NCI-H526 (cell line): Measurements from ENCODE around the gene FBLN5.
A peak's percentile ranks its signal among the peaks of the same experiment; 100 is the strongest.

Experiments used
- DNase-seq, 2 experiments: peaks; one replicate each; lab custom pipeline; 2025; lab: John Stamatoyannopoulos, UW

The FBLN5 gene

GRCh38 chr14:91945751-91946621, 1.5 kb downstream of the FBLN5 start:
- no peak for DNase-seq

- DNase-seq: no peak
Measured at GRCh38 chr14:91942946-91943345, 4.5 kb downstream of the FBLN5 start.

DNA sequence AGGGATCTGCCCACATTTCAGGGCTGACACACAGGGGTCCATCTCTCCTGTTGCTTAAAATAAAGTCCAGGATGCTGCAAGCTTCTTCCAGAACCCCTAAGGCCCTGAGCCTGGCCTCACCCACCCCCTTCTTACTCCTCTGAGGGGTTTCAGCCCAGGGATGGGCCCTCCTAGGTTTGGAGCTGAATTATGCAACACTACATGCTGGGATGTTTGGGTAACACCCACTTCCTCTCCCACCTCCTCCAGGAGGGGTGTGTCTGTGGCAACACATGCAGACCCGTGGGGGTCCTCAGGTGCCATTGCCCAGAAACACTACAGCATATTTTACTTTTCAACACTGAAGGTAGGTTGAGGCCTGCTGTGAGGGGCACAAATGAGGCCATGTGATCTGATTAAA, 5.4 kb downstream of the FBLN5 start:
- DNase-seq: no peak

DNA sequence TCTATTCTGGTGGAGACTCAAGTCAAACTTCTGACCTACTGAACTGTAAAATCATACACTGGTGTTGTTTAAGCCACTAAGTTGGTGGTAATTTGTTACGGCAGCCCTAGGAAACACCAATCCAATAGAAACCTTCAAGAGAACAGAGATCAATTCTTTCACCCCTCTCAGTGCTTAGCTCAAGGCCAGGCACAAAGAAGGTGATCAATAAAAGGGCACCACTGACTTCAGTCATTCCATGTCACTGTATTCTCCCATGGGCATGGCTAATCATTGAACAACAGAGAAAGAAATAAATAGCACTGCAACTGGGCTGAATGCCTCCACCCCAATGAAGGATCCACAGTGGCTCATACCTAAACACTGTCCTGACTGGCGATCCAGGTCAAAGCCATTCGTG, 7.3 kb downstream of the FBLN5 start:
- no peak for DNase-seq

GRCh38 chr14:91935586-91935985, 11.9 kb downstream of the FBLN5 start:
- DNase-seq: no peak

DNA sequence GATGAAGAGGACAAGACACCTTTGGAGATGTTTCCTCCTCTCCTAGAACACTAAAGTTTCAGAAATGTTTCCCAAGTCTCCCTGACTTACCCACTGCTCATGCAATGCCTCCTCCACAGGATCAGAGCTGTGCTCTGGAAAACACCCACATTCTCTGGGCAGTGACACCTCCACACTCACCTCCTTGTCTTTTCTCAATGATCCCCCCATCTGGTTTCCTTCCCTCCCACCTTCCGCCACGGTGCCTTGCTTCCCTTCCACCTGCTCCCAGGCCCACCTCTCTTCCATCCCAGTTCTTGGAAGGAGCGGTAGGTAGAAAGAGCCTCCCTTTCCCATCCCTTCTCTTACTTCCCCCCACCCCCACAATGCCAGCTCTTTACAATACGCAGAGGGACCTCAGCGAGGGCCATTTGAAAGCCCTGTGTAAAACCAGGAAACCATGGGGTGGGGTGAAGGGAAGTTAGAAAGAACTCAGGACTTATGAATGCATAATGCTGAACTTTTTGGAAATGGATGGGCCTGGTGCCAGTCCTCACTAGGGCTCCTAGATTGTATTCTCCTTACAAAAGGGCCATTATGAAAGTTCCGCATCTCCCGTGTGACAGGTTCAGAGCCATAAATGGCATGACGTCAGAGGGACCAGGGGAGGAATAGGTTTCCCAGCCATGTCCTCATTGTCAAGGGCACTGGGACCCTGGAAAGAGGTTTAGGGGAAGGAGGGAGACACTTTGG, 12.8 kb downstream of the FBLN5 start:
- DNase-seq: no peak

DNA sequence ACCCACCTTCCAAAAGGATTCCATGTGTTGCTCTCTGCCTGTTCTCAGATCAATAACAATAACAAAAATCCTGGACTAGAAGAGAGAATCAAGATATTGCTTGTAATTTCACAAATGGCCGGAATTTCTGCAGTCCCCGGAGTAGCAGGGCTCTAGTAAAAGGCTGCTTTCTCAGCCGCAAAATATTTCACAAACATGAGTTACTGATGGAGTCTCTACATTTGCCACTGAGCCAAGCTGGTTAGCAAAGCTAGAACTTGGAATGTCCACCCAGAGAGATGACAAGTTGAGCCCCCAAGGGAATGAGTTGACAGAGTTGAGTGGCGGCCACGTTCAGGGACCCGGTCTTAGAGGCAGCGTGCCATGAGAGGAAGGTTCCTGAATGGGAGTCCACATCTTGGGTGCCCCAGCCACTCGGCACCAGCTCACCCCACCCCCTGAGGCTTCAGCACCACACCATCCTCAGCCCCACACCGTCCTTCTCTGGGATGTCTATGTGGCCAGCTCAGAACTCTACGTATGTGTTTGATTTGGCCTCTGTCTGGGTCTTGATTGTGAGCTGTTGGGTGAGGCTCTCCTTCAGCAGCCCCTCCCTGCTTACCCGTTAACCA, 15.9 kb downstream of the FBLN5 start:
- DNase-seq: no peak

GRCh38 chr14:91929700-91930099, 17.8 kb downstream of the FBLN5 start:
- DNase-seq: no peak

GRCh38 chr14:91927800-91928199, 19.7 kb downstream of the FBLN5 start:
- no peak for DNase-seq

GRCh38 chr14:91927191-91927590, 20.3 kb downstream of the FBLN5 start:
- DNase-seq: no peak

DNA sequence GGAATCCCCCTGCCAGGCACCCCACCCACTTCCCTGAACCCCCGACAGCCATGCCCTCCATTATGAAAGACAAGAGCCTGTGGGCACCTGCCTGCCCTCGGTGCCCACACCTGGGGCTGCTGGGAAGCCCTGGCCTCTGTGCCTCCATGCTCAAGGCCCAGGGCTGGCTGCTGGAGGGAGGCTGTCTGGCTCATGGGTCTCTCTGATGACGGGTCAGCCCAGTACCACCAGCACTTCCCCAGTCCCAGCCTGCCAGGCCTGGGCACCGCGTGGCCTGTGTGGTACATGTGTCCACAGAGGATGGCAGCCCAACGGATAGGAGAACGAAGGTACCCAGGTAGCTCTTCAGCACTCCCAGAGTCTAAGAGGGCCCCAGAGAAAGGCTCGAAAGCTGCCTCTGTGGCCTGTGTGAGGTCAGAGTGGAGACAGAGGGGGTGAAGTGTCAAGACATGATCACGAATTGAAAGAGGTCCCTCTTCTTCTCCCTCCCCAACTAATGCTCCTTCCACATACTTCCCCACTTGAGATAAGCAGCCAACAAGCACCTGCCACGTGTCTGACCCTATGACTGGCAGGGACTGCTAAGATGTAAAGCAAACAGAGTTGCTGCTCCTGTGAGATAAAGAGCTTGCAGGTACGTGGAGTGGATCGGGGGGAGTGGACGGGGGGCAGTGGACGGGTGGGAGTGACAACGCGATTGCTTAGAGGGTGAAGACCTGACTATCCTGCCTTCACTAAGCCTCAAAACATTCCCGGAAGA, 21.2 kb downstream of the FBLN5 start:
- DNase-seq: no peak

GRCh38 chr14:91925727-91926121, 21.8 kb downstream of the FBLN5 start:
- DNase-seq: no peak

- no peak for DNase-seq
Measured at GRCh38 chr14:91925001-91925726, 22.3 kb downstream of the FBLN5 start.

DNA sequence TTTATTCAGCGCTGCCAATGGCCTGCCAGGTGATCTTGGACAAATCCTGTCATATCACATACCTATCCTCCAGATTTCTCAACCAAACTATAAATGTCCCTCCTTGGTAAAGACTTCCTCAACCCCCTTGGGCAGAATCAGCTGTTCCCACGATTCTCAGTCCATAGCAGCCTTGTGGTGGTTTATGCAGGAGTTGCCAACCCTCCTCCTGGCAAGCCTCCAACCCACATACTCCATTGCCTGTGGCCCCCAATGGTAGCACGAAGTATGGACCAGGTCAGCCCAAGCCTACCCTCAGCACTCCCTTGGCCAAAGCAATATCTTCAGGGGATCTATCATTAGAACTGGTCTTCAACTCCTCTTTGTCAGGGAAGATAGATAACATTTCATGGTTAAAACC, 27.0 kb downstream of the FBLN5 start:
- DNase-seq: no peak

DNA sequence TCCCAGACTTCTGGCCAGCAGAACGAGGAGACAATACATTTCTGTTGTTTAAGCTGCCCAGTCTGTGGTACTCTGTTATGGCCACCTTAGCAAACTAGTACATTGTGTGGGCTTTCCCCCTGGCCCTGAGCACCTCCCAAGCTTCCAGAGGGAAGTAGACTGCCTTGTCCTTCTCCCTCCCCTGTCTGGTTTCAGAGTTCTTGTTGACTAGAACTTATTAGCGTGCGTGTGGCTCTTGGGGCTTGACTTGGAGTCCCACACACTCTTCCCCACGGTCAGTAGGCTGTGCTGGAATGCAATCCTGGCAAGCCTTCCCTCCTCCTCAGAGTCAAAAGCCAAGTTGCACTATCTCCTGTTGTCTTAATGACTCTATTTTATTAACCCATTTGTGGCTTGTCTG, 27.7 kb downstream of the FBLN5 start:
- DNase-seq: no peak

GRCh38 chr14:91918186-91918883, 29.2 kb downstream of the FBLN5 start:
- no peak for DNase-seq

GRCh38 chr14:91912035-91912434, 35.5 kb downstream of the FBLN5 start:
- DNase-seq: no peak

GRCh38 chr14:91911474-91912032, 35.9 kb downstream of the FBLN5 start:
- DNase-seq: peak; percentile 29 to 78

DNA sequence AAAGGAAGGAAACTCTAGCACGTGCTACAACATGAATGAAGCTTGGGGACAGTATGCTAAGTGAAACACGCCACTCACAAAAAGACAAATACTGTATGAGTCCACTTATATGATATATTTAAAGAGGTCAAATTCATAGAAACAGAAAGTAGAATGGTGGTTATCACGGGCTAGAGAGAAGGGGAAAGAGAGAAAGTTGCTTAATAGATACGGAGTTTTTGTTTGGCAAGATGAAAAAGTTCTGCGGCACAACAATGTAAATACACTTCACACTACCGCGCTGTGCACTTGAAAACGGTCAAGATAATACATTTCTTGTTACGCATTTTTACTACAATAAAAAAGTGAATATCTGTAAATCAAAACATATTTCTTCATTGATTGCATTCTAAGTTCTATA, 37.3 kb downstream of the FBLN5 start:
- no peak for DNase-seq

DNA sequence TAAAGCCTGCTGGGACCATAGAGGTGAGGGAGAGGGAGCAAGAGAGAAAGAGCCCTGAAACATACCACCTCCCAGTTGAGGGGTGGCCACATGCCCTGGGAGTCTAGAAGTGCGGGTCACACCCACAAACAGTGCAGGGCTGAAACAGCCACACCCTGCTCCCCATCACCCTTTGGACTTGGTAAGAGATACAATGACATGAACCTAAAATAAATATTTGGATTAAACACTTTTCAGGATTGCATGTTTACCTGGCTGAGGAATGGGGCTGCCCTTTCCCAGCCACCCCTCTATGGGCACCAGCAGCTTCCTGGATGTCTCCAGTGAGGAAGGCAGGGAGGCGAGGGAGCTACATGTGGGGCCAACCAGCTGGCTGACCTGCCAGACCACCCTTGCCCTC, 41.1 kb downstream of the FBLN5 start:
- no peak for DNase-seq
